HG02610 (cell line): Measurements from ENCODE around the gene RETN.

Experiments
- ATAC-seq: cut with Tn5 transposase; IDR thresholded peaks from one replicate; pipeline ENCODE4 v1.9.1; 2021; ENCODE audit warnings: mild to moderate bottlenecking, moderate library complexity; ENCODE audit not compliant: unreplicated experiment

RETN gene

GRCh38 chr19:7681340-7682174, 12.7 kb downstream of the RETN start:
- ATAC-seq = no peak

GRCh38 chr19:7682175-7682855, 13.5 kb downstream of the RETN start:
- ATAC-seq = no peak

- no peak for ATAC-seq
These were observed 16.9 kb downstream of the RETN start for GRCh38 chr19:7685546-7686445.

- ATAC-seq = no peak
These were observed 18.3 kb downstream of the RETN start for GRCh38 chr19:7687177-7687576.

GRCh38 chr19:7689165-7689564, 20.3 kb downstream of the RETN start:
- no peak for ATAC-seq

- no peak for ATAC-seq
These were observed 22.0 kb downstream of the RETN start for GRCh38 chr19:7690779-7691258.

- no peak for ATAC-seq
These were observed 22.6 kb downstream of the RETN start for GRCh38 chr19:7691497-7691896.

GRCh38 chr19:7692417-7693088, 23.7 kb downstream of the RETN start:
- no peak for ATAC-seq

- ATAC-seq = no peak
These were observed 25.6 kb downstream of the RETN start for GRCh38 chr19:7694499-7694898.

GRCh38 chr19:7697721-7698287, 29.0 kb downstream of the RETN start:
- no peak for ATAC-seq

GRCh38 chr19:7698583-7698982, 29.7 kb downstream of the RETN start:
- no peak for ATAC-seq

GRCh38 chr19:7699003-7699402, 30.2 kb downstream of the RETN start:
- ATAC-seq = no peak

- ATAC-seq = no peak
These were observed 30.9 kb downstream of the RETN start for GRCh38 chr19:7699417-7700401.

- no peak for ATAC-seq
These were observed 32.3 kb downstream of the RETN start for GRCh38 chr19:7701049-7701653.

GRCh38 chr19:7701654-7702457, 33.0 kb downstream of the RETN start, which contains the start of gene FCER2:
FCER2 (minus strand) TSS chr19:7702131; CDS start chr19:7699760, 2,371 bp downstream.
- peak; percentile 48 for ATAC-seq

- ATAC-seq = no peak
These were observed 34.5 kb downstream of the RETN start for GRCh38 chr19:7703332-7703731.

- no peak for ATAC-seq
These were observed 35.6 kb downstream of the RETN start for GRCh38 chr19:7704280-7705060.
